Cerebellar nuclear complex (tissue), 1 donor: ENCODE data around the gene ZNF236.
"Not testable (repeated sequence)": the region's sequence is repeated elsewhere in the genome, so short reads cannot be mapped to it uniquely, and the experiment has no call there.

Experiments used
- DNase-seq, 2 experiments: peaks; one replicate each; lab custom pipeline; 2025; lab: John Stamatoyannopoulos, UW

The ZNF236 gene

DNA sequence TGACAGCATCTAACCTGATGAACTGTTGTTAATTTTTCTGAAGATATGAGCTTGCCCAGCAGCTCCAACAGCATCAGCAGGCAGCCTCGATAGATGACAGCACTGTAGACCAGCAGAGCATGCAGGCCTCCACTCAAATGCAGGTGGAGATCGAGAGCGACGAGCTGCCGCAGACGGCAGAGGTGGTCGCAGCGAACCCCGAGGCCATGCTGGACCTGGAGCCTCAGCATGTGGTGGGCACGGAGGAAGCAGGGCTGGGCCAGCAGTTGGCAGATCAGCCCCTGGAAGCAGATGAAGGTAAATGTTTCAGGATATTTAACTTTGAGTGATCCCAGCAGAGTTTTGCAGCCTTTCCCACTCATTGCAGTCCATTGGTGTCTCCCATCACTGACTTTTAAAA, 85.9 kb downstream of the ZNF236 start:
- no peak for DNase-seq

DNA sequence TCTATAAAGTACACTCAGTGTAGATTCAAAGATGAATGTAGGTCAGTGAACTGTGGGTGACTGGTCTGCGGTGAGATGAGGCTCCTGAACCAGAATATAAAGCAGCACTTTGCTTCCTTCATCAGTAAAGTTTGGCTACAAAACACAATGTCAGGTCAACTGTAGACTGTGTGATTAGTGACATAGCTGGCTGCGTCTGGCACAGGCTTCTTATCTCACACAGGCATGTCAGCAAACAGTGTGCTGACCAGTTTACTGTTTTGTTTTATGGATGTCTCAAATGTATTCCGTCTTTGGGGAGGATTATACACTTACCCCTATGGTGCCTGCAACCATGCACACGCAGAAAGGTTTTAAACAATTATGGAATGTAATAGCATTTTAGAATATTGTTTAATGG, 87.1 kb downstream of the ZNF236 start:
- no peak for DNase-seq

DNA sequence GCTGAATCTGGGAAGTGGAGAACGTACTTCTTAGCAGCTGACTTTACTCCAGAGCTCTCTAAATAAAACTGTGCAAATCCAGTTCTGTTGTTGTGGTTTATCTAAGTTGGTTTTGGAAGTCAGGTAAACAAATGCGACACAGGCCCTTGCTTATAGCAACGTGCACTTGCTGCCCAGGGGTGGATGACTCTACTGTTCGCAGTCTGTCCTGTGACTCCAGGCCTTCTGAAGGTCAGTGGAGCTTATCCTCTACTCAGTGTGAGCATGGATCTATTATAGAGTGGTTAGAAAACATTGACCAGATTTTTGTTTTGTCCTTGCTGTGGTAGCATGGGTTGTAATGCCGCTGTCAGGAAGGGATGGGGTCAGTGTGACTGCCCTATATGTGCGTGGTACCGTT, 89.1 kb downstream of the ZNF236 start:
- DNase-seq = no peak

DNA sequence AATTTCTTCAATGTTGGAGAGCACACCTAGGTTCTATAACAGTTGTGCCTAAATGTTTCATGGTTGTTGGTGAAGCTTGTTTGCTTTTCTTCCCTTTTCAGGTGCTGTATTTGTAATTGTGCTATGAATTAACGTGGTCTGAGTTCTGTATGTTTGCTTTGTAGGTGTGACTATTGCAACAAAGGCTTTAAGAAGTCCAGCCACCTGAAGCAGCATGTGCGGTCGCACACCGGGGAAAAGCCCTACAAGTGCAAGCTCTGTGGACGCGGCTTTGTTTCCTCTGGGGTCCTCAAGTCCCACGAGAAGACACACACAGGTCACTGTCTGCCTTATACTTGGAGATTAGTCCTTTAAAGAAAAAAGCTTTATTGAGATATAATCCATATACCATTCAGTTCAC, 91.2 kb downstream of the ZNF236 start:
- DNase-seq = no peak

DNA sequence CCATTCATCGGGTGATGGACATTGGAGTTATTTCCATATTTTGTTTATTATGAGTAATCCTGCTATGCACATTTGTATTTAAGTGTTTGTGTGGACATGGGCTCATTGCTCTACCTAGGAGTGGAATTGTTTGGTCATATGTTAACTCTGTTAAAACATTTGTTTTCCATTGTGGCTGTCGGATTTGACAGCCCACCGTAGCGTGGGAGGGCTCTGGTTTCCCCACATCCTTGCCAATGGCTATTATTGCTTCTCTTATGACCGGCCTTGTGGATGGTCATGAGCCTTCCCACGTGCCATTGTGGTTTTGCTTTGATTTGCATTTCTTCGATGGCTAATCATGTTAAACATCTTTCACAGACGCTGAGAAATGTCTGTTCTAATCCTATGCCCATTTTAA, 92.0 kb downstream of the ZNF236 start:
- no peak for DNase-seq

DNA sequence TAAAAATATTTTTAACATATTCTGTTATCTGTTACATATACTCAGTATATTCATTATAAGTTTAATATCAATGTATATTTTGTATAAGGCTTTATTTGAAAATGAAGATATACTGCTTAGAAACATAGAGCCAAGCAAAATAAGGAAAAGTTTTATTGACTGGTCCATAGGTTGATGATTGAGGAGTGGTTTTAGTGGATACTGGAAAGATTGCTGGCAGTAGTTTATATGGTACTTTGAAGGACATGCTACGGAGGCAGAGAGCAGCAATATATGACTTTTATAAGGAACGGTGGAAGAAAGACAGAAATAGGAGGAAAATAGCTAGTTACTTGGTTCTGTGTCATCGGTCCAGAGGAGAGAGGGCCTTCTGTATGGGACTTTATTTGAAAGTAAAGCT, 92.4 kb downstream of the ZNF236 start:
- no peak for DNase-seq

DNA sequence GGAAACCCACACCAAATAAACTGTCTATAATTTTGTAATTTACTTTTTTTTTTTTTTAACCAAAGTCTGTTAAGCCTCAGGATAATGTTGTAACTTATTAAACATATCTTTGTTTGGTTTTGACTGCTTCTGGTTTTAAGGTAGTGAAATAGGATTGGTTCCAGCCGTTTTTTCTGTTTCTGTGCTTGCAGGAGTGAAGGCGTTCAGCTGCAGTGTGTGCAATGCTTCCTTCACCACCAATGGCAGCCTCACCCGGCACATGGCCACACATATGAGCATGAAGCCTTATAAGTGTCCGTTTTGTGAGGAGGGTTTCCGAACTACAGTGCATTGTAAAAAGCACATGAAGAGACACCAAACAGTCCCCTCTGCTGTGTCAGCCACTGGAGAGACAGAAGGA, 93.1 kb downstream of the ZNF236 start:
- DNase-seq = no peak

DNA sequence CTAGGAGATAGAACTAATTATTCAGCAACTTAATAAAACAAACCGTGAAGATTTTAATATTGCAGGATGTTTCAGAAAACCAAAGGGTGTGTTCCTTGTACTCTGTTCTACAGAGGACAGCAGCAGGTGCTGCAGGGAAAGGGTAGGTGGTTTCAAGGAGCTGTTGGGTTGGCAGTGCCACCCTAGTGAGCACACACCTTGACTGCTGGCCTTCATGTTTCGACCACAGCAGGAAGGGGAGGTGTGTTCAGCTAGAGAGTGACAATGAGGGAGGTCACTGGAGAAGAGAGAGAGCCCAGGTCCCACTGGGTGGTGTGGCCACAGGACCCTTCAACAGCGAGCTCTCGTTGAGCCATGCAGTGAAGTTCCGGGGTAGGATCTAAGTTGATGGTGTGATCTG, 98.6 kb downstream of the ZNF236 start:
- DNase-seq = no peak

DNA sequence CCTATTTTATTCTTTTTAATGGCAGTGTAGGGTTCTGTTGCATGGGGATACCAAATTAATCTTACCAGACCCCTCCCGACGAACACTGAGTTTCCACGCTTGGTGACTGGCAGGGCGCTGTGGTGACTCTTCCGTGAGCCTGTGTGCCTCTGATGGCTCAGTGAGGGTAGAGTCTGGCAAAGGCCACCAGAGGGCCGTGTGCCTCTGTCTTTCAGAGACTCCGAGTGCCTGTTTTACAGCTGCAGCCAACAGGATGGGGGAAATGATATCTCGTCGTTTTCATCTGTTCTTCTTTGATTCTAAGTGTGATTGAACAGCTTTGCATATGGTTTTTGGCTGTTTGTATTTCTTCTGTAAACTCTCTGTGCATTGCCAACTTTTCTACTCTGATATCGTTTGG, 99.8 kb downstream of the ZNF236 start:
- DNase-seq = no peak

DNA sequence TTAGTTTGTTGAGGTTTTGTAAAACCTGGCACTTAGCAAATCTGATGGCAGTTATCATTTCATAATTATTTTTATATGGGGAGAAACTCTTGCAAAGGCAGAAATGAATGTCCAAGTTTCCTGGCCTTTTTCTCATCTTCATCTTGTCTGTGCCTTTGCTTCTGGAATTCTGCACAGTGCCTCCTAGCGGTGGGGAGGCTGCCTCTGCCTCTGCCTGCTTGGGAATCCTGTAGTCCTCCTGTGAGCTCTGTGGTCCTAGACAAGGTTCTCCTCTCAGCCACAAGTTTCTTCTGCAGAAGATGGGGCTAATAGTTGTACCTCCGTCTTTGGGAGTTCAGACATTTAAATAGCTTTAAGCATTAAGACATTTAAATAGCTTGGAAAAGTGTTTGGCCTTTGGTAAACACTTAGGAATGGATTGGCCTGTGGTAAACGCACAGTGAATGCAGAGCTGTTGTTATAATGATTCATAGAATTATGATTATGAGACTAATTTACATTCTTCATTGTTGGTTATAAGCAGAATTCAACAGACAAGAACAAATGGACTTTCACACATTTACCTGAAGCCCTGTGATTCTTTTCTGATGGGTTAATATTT, 101.2 kb downstream of the ZNF236 start:
- DNase-seq = no peak

DNA sequence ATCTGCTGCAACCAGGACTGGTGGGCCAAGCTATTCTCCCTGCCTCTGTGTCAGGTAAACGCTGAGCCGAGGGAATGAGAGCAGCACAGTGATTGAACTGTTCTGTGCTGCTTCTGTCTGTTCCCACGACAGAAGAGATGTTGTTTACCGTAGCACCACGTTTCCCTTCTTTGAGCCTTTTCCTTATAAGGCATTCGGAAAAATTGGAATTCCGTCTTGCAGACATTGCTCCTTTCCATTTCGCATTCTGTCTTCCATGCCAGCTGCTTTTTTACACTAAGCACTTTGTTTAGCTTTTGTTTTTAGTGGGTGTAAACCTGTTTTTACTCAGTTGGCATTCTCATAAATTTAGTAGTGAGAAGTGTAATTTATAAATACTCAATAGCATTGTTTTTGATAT, 103.1 kb downstream of the ZNF236 start:
- no peak for DNase-seq

DNA sequence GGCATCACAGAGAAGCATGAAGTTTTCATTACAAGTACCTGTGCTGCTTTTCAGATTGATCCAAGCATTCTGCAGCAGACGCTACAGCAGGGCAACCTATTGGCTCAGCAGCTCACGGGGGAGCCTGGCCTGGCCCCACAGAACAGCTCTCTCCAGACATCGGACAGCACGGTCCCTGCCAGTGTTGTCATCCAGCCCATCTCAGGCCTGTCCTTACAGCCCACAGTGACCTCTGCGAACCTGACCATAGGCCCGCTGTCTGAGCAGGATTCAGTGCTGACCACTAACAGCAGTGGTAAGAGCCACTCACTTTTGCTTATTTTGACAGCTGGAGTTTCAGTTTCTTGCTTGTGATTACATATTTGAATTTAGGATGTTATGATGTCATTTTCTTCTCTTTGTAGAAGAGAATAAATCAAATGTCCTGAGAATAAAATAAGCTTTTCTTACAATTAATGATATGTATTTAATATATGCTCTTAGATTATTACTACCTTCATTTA, 104.9 kb downstream of the ZNF236 start:
- no peak for DNase-seq

DNA sequence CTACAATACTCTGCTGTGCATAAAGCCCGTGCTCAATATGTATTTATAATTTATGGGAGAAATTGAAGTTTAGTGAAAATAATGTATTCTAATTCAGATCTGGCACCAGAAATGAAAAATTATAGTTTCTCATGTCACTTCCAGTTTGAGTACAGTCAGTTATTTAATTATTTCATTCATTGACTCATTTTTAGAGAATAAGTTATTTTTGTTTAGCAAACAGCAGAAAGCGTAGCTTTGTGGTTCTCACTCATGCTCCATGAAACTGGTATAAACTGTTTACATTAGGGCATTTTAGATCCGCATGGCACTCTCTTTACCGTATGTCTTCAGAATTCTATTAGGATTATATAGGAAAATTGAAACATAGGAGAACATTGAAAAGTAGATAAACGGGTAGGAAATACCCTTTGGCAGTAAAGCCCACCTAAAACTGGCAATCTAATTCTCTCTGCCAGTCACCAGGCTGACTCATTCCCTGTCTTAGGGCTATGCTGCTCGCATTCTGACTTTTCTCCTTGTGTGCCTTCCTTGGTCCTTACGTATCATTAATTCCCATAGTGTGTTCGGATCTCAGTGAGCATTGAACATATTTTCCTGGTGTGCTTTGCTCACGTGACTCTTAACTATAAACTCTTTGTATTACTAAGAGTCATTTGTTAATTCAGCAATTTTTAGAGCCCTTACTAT, 106.0 kb downstream of the ZNF236 start:
- no peak for DNase-seq

DNA sequence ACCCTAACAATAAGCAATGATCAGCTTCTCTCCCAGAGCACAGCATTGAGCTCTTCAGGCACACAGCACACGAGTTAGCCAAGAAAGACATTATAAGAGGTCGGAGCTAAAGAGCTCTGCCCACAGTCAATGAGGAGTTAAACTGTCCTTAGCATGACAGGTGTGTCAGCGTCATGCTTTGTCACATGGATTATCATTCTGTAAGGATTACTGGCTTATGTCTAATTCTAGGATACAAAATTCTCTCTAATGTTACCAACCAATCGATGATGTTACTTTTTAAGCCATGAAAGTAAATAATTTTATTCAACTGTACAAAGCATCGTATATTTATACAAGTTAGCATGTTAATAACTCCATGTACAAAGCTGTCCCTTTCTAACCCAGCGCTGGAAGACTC, 108.8 kb downstream of the ZNF236 start:
- DNase-seq = no peak

DNA sequence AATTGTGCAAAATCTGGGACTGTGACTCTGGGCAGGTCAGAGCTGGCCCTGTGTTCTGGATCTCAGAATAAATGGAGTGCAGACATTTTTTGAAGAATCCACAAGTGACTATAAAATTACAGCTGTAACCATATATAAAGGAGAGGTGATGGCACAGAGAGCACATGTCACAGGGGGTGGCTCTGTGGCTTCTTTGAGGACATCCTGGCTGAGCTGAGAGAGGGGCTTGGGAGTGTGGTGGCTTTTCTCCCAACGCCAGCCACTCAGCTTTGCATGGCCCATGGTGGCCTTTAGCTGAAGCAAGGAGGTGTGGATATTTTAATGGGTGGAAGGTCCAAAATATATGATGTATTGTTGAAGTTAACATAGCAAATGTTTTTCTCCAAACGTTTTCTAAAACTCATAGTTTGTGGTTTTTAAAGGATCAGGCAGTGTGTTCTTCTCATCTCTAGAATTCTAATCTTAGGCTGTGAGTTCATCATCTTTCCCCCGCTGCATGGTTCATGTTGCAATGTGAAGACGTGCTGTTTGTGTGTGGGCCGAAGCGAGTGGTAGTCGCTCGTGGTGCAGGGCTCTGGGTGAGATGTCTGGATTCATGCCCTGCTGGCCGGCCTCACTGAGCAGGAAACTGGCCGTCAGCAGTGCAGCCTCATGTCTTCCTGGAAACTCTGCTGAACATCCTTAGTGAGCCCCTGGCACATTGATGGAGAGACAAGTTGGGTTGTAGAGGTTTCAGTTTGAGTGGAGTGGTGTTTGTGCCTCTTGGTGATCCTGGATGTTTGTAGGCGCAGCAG, 109.9 kb downstream of the ZNF236 start:
- no peak for DNase-seq

DNA sequence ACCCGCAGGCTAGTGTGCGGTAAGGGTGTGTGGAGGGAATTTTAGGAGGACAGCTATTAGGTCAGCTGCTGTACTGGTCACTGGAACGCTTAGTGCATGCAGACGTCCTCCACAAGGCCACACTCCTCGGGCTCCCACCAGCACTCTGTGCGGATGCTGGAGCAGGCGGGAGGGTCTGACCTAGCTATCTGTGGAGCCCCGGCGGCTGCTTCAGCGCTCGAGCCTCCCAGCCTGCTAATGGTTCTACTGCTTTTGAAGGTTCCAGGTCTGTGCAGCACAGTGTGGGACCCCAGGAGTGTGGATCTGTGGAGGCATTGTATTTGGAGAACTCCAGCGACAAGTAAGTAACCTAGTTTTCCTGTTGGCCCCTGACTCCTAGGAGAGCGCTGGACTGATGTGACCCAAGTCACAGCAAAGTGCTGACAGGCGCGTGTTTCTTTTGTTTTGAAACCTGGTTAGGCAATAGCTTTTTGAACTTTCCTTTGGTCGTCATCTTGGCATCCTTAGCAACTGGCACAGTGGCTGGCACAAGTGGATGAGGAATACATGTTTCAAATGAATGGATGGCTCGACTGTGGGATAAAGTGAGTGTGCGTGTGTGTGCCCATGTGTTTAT, 113.5 kb downstream of the ZNF236 start:
- DNase-seq = no peak

DNA sequence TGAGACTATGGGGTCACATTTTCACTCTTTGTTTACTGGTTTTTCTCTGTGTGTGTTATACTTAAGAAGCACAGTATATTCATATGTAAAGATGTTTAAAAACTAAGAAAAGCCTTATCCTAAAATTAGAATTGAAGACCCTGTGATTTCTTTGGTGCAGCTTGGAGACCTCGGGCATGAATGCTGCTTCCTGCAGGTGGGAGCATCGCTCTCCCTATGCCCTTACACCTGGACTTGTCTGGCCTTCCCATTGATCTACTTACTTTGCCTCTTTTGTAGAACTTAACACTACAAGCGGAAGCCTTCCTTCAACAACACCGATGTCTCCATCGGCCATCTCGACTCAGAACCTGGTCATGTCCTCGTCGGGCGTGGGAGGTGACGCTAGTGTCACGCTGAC, 114.5 kb downstream of the ZNF236 start:
- DNase-seq = no peak

DNA sequence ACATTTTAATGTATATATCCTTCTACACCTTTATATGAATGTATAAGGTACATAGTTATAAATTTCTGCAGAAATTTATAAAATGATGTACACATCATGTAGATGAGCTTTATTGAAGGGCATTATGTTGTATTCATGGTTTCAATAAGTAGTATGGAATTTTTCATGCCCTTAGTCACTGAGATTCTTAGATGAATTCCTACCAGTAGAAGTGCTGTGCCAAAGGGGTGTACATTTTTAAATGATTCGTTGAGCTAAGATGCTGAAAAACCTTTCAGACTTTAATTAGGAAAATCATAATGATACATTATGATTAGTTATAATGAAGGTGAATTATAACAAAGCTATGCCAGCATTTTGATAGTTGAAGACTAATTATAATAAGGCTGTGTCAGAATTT, 115.2 kb downstream of the ZNF236 start:
- no peak for DNase-seq

DNA sequence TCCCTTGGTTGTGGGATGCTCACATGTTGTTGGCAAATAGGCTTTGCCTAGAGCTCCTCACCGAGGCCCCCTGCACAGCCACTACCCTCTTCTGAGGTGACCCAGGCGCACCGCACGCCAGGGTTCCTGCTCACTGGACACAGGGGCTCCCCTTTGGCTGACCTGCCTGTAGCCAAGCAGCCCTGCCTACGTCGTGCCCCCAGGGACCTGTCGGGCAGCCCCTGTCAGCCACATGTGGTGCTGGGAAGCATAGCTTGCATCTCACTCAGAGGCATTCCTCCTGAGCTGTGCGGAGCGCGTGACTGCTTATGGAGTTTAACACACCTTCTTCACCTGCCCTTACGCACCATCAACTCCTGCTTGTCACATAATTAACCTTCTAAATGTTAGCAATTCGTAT, 116.3 kb downstream of the ZNF236 start:
- DNase-seq = no peak

DNA sequence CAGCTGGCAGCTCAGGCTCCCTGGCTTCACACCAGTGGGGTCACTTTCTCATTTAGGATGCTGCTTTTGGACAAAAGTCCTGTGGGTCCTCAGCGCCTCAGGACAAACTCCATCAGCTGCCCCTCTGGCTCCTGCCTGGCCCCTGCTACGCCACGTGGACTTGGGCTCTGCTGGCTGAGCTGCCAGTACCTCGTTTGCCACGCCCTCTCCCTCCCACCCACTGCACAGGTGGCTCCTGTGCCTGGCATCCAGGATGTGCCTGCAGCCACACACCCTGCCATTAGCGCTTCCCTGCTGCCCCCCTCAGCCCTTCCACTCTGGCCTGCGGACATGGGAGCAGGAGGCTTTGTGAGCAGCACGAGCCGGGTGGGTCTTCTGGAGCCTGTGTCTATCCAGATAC, 118.9 kb downstream of the ZNF236 start:
- DNase-seq = no peak

DNA sequence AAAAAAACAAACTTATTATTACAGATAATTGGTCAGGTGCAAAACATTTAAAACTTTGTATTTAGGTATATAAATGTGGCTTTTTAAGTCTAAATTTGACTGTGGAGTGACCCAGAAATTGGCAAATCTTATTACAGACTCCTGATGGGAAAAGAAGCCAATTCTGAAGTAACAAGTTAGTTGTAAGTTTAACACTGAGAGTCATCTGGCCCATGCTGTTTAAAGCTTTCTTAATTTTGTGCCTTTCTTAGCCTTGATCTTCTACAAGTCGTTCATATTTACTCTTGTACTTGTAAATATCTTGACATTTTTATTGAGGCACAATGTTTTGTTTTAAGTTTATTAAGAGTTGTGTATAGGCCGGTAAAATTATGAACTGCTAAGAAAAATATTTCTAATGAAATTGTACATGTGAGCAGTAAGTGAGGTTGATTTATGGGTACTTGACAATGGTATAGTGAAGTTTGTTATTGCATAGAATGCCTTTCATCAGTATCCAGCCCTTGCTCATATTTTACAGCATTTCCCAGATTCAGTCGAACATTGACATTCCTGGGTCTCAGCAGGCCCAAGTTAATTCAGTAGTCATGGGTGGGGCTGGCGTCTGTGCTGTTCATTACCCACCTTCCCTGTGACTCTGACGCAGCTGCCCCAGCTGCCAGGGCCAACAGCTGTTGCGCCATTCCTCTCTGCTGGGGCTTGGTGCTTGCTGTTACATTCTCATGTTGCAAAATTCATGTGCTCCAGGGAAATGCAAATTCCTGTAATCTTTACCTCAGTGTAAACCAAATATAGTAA, 121.4 kb downstream of the ZNF236 start:
- no peak for DNase-seq

DNA sequence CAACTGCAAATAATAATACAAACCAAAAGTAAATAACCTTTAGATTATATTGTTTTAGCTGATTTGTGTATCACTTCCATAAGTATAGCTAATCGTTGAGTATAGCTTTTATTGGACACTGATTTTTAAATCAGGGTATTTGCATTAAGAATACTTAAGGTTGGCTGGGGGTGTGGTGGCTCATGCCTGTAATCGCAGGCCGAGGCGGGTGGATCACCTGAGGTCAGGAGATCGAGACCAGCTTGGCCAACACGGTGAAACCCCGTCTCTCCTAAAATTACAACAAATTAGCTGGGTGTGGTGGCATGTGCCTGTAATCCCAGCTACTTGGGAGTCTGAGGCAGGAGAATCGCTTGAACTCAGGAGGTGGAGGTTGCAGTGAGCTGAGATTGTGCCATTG, 122.0 kb downstream of the ZNF236 start:
- not testable (repeated sequence) for DNase-seq
